GM19397 (cell line): ENCODE results near the gene SOBP.
"Not testable (repeated sequence)": the region's sequence is repeated elsewhere in the genome, so short reads cannot be mapped to it uniquely, and the experiment has no call there.

Source experiments
- ATAC-seq: cut with Tn5 transposase; IDR thresholded peaks from one replicate; pipeline ENCODE4 v1.9.1; 2021; ENCODE audit warnings: mild to moderate bottlenecking, moderate library complexity; ENCODE audit not compliant: unreplicated experiment

Gene SOBP

DNA sequence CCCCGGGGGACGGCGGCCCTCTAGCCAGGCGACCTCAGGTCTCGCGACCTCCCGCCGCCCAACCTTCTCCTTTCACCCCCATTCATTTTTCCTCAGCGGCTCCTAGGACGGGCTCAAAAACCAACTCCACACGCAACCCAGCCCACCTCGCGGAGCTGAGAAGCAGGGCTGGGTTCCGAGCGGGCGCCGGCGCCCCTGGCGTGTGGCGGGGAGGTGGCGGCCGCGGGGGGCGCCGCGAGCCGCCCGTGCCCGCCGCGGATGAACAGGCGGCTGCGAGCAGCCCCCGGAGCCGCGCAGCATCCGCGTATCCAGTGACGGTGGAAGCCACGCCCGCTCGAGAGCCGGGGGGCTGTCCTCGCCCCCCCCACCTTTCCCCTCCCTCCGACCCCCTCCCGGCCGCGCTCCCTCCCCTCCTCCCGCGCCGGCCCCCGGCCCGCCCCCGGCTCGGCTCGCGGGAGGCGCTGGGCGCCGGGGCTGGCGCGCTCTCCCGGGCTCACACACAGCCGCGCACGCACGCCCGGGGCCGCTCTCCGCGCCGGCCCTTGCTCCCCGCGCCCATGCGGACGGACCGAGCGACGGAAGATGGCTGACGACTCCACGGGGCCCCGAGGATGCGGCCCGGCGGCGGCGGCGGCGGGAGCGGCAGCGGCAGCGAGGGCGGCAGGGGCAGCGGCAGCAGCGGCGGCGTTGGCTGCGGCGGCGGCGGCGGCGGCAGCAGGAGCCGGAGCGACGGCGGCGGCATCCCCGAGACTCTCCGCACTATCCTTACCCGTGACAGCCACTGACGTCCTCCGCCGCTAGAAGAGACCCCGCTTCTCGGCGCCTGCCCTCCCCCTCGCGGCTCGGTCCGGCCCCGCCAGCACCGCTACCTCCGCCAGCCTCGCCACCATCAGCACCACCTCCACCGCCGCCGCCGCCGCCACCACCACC lies at the start of gene SOBP:
Gene SOBP (plus strand): TSS at position 482 of the 930 bp plus-strand sequence. CDS start 500 bp downstream, outside the sequence.
- peak; percentile 53 for ATAC-seq

DNA sequence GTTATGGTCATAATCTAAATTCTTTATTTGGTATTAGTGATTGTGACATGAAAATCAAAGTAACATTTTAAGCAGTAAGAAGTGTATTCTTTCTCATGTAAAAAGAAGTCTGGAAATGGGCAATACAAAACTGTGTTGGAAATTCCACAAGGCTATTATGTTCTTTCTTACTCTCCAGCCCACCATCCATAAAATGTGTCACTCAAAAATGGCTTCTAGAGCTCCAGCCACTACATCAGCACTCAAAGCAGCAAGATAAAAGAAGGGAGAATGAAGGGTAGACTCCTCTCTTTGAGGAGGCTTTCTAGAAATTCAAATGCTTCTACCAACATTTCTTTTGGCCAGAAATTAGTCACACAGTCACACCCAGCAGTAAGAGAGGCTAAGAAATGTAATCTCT lies 49.0 kb upstream of the SOBP start:
- no peak for ATAC-seq

DNA sequence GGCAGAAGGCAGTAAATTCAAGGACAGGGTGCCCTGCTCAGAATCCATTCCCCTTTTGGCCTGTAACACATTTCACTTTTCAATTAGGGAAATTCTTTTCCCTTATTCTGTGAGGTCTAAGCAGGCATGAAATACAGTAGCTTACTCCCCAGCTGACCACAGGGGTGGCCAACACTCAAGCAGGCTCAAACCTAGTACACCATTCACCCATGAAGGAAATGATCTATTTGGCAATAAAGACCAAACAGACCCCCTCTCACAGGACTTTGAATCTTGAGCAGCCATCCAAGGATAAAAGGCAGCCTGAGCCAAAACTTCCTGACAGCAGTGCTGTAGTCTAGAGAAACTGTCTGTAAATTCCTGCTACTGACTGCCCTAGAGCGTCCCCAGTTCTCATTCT lies 48.2 kb upstream of the SOBP start:
- ATAC-seq = no peak

DNA sequence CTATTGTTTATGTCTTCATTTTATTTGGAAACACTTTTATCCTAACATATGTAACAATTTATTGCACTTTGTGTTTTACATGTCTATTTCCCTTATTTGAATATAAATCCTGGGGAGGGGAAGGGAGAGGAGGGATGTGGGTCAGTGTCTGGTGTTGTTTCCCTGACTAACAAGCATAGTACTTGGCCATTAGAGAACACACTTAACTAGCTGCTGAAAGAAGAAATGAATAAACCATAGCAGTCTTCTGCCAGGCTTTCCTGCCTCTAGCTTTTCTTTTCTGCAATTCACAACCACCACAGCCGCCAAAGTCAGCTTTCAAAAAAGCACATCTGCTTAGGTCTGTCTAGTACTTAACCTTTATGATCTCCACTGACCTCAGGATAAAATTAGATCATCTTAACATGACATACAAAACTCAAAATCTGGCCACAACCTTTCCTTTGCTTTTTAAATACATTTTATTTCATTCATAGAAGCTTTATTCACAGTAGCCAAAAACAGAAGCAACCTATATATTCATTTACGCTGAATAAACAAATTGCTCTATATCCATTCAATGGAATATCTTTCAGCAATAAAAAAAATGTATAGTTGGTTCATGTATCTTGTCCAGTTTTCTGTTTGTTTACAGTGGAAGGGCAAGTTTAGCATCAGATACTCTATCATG lies 46.8 kb upstream of the SOBP start:
- ATAC-seq = no peak

DNA sequence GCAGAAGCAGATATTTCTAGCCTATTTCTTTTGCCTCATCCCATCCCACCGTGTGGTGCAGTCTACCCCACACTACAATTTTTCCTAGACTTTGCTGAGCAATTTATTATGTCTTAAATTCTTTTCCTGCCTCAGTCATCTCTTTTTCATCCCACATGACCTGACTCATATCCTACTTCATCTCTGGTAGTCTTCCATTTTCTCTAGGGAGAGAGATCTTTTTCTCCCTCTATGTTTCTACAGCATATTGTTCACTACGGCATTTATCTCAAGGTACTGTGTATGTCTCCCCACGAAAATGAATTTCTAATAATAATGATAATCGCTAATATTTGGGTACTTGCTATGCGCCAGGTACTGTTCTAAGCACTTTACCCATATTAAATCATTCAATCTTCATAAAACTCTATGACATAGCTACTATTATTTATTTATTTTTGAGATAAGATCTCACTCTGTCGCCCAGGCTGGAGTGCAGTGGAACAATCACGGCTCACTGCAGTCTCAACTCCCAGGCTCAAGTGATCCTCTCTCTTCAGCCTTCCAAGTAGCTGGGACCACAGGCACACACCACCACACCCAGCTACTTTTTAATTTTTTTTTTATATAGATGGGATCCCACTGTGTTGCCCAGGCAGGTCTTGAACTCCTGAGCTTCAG lies 46.2 kb upstream of the SOBP start:
- ATAC-seq = no peak

DNA sequence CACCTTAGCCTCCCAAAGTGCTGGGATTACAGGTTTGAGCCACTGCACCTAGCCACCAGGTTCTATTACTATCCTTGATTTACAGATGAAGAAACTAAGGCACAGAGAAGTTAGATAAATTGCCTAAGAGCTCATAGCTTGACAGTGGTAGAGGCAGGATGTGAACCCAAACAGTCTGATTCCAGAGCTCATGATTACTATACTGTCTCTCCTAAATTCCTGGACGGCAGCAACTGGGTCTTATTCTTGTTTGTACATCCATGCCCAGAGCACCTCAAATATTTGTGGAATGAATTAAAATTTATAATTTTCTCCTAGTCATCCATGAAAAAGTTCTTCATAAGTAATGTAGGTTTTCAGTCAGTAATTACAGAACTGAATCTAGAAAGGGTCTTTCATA lies 45.6 kb upstream of the SOBP start:
- no peak for ATAC-seq

GRCh38 chr6:107447663-107448216 lies 42.2 kb upstream of the SOBP start:
- ATAC-seq = no peak

DNA sequence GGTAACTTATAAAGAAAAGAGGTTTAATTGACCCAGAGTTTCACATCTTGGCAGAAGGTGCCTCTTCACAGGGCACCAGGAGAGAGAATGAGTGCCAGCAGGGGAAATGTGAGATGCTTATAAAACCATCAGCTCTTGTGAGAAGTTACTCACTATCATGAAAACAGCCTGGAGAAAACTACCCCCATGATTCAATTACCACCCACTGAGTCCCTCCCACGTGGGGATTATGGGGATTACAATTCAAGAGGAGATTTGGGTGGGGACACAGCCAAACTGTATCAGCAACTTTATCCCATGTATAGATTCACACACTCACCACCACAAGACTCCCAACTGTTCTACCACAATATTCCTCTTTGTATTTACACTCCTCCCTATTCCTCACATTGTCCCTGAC lies 41.1 kb upstream of the SOBP start:
- ATAC-seq = no peak

GRCh38 chr6:107458672-107459282 lies 31.1 kb upstream of the SOBP start:
- ATAC-seq = peak; percentile 13

- ATAC-seq = peak; percentile 94
Measured at GRCh38 chr6:107459283-107460082, 30.4 kb upstream of the SOBP start, which contains the start of gene PDSS2. Gene PDSS2, minus strand, starts transcription at chr6:107459564. Its CDS starts 279 bp downstream, at chr6:107459285.

GRCh38 chr6:107460083-107460631 lies 29.8 kb upstream of the SOBP start:
- ATAC-seq = no peak

- ATAC-seq = no peak
Measured at GRCh38 chr6:107466062-107466461, 23.9 kb upstream of the SOBP start.

- ATAC-seq = no peak
Measured at GRCh38 chr6:107470364-107470763, 19.6 kb upstream of the SOBP start.

DNA sequence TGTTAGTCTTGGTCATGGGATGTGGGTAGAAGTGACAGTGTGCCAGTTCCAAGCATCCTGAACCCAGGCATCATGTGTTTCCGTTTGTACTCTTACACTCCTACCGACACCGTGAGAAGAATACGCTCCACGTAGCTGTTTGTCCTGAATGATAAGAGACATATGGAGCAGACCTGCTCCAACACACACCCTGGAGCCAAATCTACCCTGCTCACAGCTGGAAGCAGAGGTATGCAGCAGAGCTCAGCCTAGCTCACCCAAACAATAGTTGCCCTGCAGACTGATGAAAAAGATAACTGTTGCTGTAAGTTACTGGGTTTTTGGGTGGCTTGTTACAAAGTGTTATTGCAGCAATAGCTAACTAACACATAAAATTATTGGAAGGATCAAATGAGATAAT lies 16.3 kb upstream of the SOBP start:
- ATAC-seq = no peak

DNA sequence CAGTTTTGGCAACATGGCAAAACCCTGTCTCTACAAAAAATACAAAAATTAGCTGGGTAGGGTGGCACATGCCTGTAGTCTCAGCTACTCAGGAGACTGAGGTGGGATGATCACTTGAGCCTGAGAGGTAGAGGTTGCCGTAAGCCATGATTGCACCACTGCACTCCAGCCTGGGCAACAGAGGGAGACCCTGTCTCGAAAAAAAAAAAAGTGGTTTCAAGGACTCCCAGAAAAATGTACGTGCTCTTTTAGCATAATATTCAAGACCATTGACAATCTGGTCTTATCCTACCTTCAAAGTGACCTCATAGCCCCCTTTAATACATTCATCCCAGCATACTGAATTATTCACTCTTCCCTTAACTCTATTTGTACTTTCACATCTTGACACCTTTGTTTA lies 14.6 kb upstream of the SOBP start:
- ATAC-seq = not testable (repeated sequence)

DNA sequence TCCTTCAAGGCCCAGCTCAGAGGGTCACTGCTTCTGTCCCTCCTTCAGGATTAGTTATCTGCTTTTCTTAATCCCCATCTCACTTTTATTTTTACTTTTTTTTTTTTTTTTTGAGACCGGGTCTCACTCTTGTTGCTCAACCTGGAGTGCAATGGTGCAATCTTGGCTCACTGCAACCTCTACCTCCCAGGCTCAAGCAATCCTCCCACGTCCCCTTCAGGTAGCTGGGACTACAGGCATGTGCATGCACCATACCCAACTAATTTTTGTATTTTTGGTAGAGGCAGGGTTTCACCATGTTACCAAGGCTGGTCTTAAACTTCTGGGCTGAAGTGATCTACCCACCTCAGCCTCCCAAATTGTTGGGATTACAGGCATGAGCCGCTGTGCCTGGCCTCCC lies 14.1 kb upstream of the SOBP start:
- not testable (repeated sequence) for ATAC-seq

GRCh38 chr6:107479089-107479690 lies 10.7 kb upstream of the SOBP start:
- no peak for ATAC-seq

GRCh38 chr6:107485157-107485556 lies 4.8 kb upstream of the SOBP start:
- no peak for ATAC-seq

GRCh38 chr6:107488174-107488874 lies 1.6 kb upstream of the SOBP start:
- ATAC-seq = no peak
